GM12873 (cell line): ENCODE data around the gene KCNH3.

Source experiments
- CTCF ChIP-seq: IDR thresholded peaks from 2 replicates; pipeline ENCODE4 v1.5.1; 2012; ENCODE audit warnings: low read depth, mild to moderate bottlenecking, moderate library complexity, low read length, control low read depth; ENCODE audit not compliant: insufficient read depth; ENCODE audit errors: missing control alignments

Gene KCNH3

GRCh38 chr12:49582850-49583249 is 44.0 kb downstream of the KCNH3 start:
- no peak for TF ChIP-seq CTCF

- no peak for TF ChIP-seq CTCF
These were observed 44.7 kb downstream of the KCNH3 start for GRCh38 chr12:49583366-49584094.

- no peak for TF ChIP-seq CTCF
These were observed 45.8 kb downstream of the KCNH3 start for GRCh38 chr12:49584591-49584990.

GRCh38 chr12:49585477-49586459 is 46.9 kb downstream of the KCNH3 start:
- no peak for TF ChIP-seq CTCF

- no peak for TF ChIP-seq CTCF
These were observed 48.5 kb downstream of the KCNH3 start for GRCh38 chr12:49587174-49587908.

- no peak for TF ChIP-seq CTCF
These were observed 49.5 kb downstream of the KCNH3 start for GRCh38 chr12:49588281-49588680.
